GM12878 (cell line): ENCODE measurements around the gene MELTF. TPM values are rescaled to one million over a fixed set of nuclear protein-coding genes. Genes with fewer than 3 reads are reported as not detected.

Experiments
- ATAC-seq: fragments of 200-7000 bp; cut with Tn5 transposase; 3 replicates; pipeline ENCODE4 v1.9.1; 2020; ENCODE audit warnings: mild to moderate bottlenecking, moderate library complexity
- BruUV-seq: library from RNA; stranded (reverse); fragments of 400-500 nt; replicated peaks from 2 replicates; lab custom pipeline; 2021; lab: Mats Ljungman, UMichigan
- CTCF ChIA-PET: fragments of 300-600 bp; sonication (Branson Sonifier 250); formaldehyde crosslinking; extraction: SDS; loops from one replicate; lab custom pipeline; 2021; ENCODE audit warnings: inconsistent platforms; lab: Yijun Ruan, JAX
- POLR2A ChIA-PET: fragments of 350-600 bp; formaldehyde crosslinking; extraction: SDS; loops from one replicate; lab custom pipeline; 2021; ENCODE audit warnings: inconsistent platforms; lab: Charles Lee
- RAD21 ChIA-PET: fragments of 300-600 bp; sonication (Branson Sonifier 250); formaldehyde crosslinking; loops from one replicate; lab custom pipeline; 2023; ENCODE audit warnings: antibody characterized with exemption; ENCODE audit not compliant: unreplicated experiment; lab: Charles Lee
- SMC1A ChIA-PET: fragments of 300-600 bp; sonication (Branson Sonifier 250); formaldehyde crosslinking; loops from one replicate; lab custom pipeline; 2023; ENCODE audit not compliant: unreplicated experiment, uncharacterized antibody; lab: Charles Lee
- DNase-seq: peaks from one replicate; pipeline ENCODE4 v3.0.0-alpha.2; 2011; ENCODE audit warnings: low read depth, low spot score
- FAIRE-seq: peaks from 3 replicates; lab custom pipeline; 2011; peaks lifted over from hg19 to GRCh38; lab: Jason Lieb, UNC
- H2AFZ ChIP-seq: 2 replicates; pipeline ENCODE4 v1.6.0; 2011; ENCODE audit warnings: low read depth, low read length, control low read depth; ENCODE audit not compliant: control insufficient read depth
- H3K27ac ChIP-seq: 2 replicates; pipeline ENCODE4 v1.5.1; 2011; ENCODE audit warnings: control low read depth; ENCODE audit not compliant: control insufficient read depth, insufficient read depth
- H3K27me3 ChIP-seq, 2 experiments: replicated peaks in 1 of 2; 2 replicates each; pipeline versions ENCODE4 v1.6.0 to v1.6.1; 2011; ENCODE audit warnings: low read length in 1 of 2; ENCODE audit not compliant: control insufficient read depth in 2 of 2, insufficient read depth in 2 of 2
- H3K36me3 ChIP-seq, 2 experiments: 2 replicates each; pipeline ENCODE4 v1.5.1; 2011; ENCODE audit warnings: low read length in 1 of 2; ENCODE audit not compliant: control insufficient read depth in 2 of 2, insufficient read depth in 2 of 2
- H3K4me1 ChIP-seq: 2 replicates; pipeline ENCODE4 v1.6.1; 2011; ENCODE audit warnings: mild to moderate bottlenecking, low read length, moderate library complexity, mixed read lengths; ENCODE audit not compliant: control insufficient read depth, insufficient read depth
- H3K4me2 ChIP-seq: 2 replicates; pipeline ENCODE4 v1.6.0; 2011; ENCODE audit warnings: control low read depth; ENCODE audit not compliant: control insufficient read depth, insufficient read depth
- H3K4me3 ChIP-seq: fragments of 200-600 bp; sonication (generic); 2 replicates; pipeline ENCODE4 v1.5.1; 2016
- H3K79me2 ChIP-seq: 2 replicates; pipeline ENCODE4 v1.6.0; 2011; ENCODE audit warnings: low read length; ENCODE audit not compliant: control insufficient read depth, insufficient read depth
- H3K9ac ChIP-seq: 2 replicates; pipeline ENCODE4 v1.8.0; 2011; ENCODE audit warnings: low read length, control low read depth, mixed read lengths; ENCODE audit not compliant: control insufficient read depth, insufficient read depth
- H3K9me3 ChIP-seq: replicated peaks from 3 replicates; pipeline ENCODE4 v1.5.1; 2011; ENCODE audit warnings: mild to moderate bottlenecking, low read length; ENCODE audit not compliant: control insufficient read depth, insufficient read depth
- H4K20me1 ChIP-seq: 2 replicates; pipeline ENCODE4 v1.6.0; 2011; ENCODE audit not compliant: control insufficient read depth, insufficient read depth
- CHD2 ChIP-seq: IDR thresholded peaks from 2 replicates; pipeline ENCODE4 v1.6.1; 2011; ENCODE audit warnings: low read depth, low read length, improper control_type of control experiment, borderline replicate concordance
- FOS ChIP-seq: IDR thresholded peaks from 3 replicates; pipeline ENCODE4 v1.6.1; 2011; ENCODE audit warnings: borderline replicate concordance; ENCODE audit not compliant: insufficient read length; ENCODE audit errors: extremely low read depth
- IKZF2 ChIP-seq, 2 experiments: fragments of 450-650 bp; IDR thresholded peaks; 2 replicates each; pipeline ENCODE4 v1.6.1; 2017; ENCODE audit warnings: mild to moderate bottlenecking in 2 of 2, moderate library complexity in 2 of 2
- JUND ChIP-seq: IDR thresholded peaks from 2 replicates; pipeline ENCODE4 v1.6.1; 2012; ENCODE audit warnings: low read depth, mild to moderate bottlenecking, low read length, improper control_type of control experiment, moderate library complexity
- NR2C2 ChIP-seq: IDR thresholded peaks from 2 replicates; pipeline ENCODE4 v1.6.1; 2011; ENCODE audit warnings: borderline replicate concordance, low read depth; ENCODE audit not compliant: control insufficient read depth, insufficient read length
- PAX5 ChIP-seq: IDR thresholded peaks from 2 replicates; pipeline ENCODE4 v1.6.1; 2011; ENCODE audit warnings: low read depth, low read length, borderline replicate concordance
- SMC3 ChIP-seq: IDR thresholded peaks from 2 replicates; pipeline ENCODE4 v1.6.1; 2011; ENCODE audit warnings: low read length, improper control_type of control experiment, borderline replicate concordance
- SRF ChIP-seq, 2 experiments: IDR thresholded peaks; 2 replicates each; pipeline ENCODE4 v1.6.1; 2011; ENCODE audit warnings: low read depth in 2 of 2, low read length in 2 of 2, mild to moderate bottlenecking in 1 of 2, moderate library complexity in 1 of 2
- TCF7 ChIP-seq: IDR thresholded peaks from 2 replicates; pipeline ENCODE4 v1.6.1; 2014; ENCODE audit warnings: antibody characterized with exemption, borderline replicate concordance
- YY1 ChIP-seq: IDR thresholded peaks from 2 replicates; pipeline ENCODE4 v1.6.1; 2011; ENCODE audit warnings: low read depth, mild to moderate bottlenecking, low read length
- WGBS: methylation state at CpG from one replicate; pipeline ENCODE4 v1.1.6; 2016; ENCODE audit warnings: low lambda C conversion rate; ENCODE audit not compliant: insufficient replicate concordance, insufficient coverage; ENCODE audit errors: missing lambda C conversion rate; 5-methylcytosine and 5-hydroxymethylcytosine counted together
- in situ Hi-C: fragments of 300-500 bp; cut with MboI; formaldehyde crosslinking; loops from 9 replicates; pipeline ENCODE4 v1.14.3; 2018; ENCODE audit warnings: mixed read lengths
- intact Hi-C: fragments of 100-400 bp; cut with micrococcal nuclease; formaldehyde crosslinking; loops from one replicate; pipeline ENCODE4 v1.14.2; 2022; ENCODE audit not compliant: unreplicated experiment
- polyA plus RNA-seq, 11 experiments: library from polyadenylated mRNA; depleted of rRNA in 4 of 11; unstranded in 6 of 11; stranded (reverse) in 5 of 11; fragments of >200 nt; fragmentation: Nextera tagmentation in 4 of 11; fragmentation: Illumina TruSeq in 1 of 11; extraction: Ambion mirVana in 4 of 11; extraction: Trizol in 1 of 11; gene quantifications; 1 replicate in 1 of 11; 2 replicates in 10 of 11; pipeline versions ENCODE4 v1.2.1 to v1.2.3, GENCODE V29; 2011 to 2016; ENCODE audit warnings: inconsistent platforms in 2 of 11, missing spikeins in 2 of 11, low read depth in 1 of 11
- total RNA-seq, 4 experiments: library from RNA; depleted of rRNA in 3 of 4; stranded (reverse); fragments of >200 nt in 3 of 4; fragmentation: Illumina TruSeq in 1 of 4; extraction: Trizol in 1 of 4; gene quantifications; 2 replicates each; pipeline versions ENCODE4 v1.2.1 to v1.2.3, GENCODE V29; 2013 to 2021
- TF ChIP-seq, protein P1 (sequence below): fragments of 450-650 bp; IDR thresholded peaks from 2 replicates; pipeline ENCODE4 v1.6.1; 2017; ENCODE audit warnings: mild to moderate bottlenecking
- TF ChIP-seq, protein P2 (sequence below): IDR thresholded peaks from 2 replicates; pipeline ENCODE4 v1.6.1; 2012; ENCODE audit warnings: improper control_type of control experiment, low read depth, low read length; ENCODE audit not compliant: insufficient replicate concordance

Gene MELTF
- total and polyA plus RNA-seq, 10 of the 15 experiments (the other 5 are each of a cell fraction or from before 2014, with no cell fraction given) = 0.55 to 49.1 (median 11.1) TPM

DNA sequence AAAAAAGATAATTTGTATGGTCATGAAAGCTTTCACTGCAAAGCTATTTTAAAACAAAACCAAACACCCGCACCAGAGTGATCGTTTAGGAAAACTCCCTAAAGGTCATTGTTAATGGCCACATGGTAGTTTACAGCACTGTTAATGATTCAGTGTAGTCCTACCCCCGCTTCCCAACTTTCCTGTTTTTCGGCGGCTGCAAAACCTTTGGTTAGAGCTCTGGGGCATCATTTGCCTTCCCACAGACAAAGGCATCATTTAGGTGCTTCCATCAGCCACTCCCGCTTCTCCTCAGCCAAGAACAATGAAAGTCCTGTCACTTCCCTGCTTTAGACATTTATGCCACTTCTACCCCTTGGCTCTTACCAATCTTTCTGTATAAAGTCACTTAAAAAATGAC, 10.6 kb downstream of the MELTF start:
- RAD21 ChIA-PET = no interaction called here
- no peak overlapping the region for H3K27ac ChIP-seq
- intact Hi-C loops (no loop called here), in situ Hi-C loops (no loop called here)
- no peaks in the 10 kb centered on the region for H4K20me1 ChIP-seq
- DNase-seq (no peak), ATAC-seq (no peak), FAIRE-seq (no peak)
- no peak overlapping the region for H3K9ac ChIP-seq
- H3K4me3 ChIP-seq = no peak overlapping the region
- CTCF ChIA-PET = interaction anchor here (2.0 kb wide), 1 partner anchor 14 kb away, joined by 5 read pairs; no protein-coding TSS in a partner anchor
- TF ChIP-seq CHD2 (no peak), IKZF2 (IDR thresholded peaks at IDR 0.05) (no peak), YY1 (no peak), NR2C2 (no peak), PAX5 (no peak), FOS (no peak), SMC3 (no peak), JUND (no peak), SRF (IDR thresholded peaks at IDR 0.05; ENCODE audit: low read depth in 2 of 2, low read length in 2 of 2) (no peak), TCF7 (no peak)
- TF ChIP-seq, protein P1, sequence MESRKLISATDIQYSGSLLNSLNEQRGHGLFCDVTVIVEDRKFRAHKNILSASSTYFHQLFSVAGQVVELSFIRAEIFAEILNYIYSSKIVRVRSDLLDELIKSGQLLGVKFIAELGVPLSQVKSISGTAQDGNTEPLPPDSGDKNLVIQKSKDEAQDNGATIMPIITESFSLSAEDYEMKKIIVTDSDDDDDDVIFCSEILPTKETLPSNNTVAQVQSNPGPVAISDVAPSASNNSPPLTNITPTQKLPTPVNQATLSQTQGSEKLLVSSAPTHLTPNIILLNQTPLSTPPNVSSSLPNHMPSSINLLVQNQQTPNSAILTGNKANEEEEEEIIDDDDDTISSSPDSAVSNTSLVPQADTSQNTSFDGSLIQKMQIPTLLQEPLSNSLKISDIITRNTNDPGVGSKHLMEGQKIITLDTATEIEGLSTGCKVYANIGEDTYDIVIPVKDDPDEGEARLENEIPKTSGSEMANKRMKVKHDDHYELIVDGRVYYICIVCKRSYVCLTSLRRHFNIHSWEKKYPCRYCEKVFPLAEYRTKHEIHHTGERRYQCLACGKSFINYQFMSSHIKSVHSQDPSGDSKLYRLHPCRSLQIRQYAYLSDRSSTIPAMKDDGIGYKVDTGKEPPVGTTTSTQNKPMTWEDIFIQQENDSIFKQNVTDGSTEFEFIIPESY = no peak
- TF ChIP-seq, protein P2, sequence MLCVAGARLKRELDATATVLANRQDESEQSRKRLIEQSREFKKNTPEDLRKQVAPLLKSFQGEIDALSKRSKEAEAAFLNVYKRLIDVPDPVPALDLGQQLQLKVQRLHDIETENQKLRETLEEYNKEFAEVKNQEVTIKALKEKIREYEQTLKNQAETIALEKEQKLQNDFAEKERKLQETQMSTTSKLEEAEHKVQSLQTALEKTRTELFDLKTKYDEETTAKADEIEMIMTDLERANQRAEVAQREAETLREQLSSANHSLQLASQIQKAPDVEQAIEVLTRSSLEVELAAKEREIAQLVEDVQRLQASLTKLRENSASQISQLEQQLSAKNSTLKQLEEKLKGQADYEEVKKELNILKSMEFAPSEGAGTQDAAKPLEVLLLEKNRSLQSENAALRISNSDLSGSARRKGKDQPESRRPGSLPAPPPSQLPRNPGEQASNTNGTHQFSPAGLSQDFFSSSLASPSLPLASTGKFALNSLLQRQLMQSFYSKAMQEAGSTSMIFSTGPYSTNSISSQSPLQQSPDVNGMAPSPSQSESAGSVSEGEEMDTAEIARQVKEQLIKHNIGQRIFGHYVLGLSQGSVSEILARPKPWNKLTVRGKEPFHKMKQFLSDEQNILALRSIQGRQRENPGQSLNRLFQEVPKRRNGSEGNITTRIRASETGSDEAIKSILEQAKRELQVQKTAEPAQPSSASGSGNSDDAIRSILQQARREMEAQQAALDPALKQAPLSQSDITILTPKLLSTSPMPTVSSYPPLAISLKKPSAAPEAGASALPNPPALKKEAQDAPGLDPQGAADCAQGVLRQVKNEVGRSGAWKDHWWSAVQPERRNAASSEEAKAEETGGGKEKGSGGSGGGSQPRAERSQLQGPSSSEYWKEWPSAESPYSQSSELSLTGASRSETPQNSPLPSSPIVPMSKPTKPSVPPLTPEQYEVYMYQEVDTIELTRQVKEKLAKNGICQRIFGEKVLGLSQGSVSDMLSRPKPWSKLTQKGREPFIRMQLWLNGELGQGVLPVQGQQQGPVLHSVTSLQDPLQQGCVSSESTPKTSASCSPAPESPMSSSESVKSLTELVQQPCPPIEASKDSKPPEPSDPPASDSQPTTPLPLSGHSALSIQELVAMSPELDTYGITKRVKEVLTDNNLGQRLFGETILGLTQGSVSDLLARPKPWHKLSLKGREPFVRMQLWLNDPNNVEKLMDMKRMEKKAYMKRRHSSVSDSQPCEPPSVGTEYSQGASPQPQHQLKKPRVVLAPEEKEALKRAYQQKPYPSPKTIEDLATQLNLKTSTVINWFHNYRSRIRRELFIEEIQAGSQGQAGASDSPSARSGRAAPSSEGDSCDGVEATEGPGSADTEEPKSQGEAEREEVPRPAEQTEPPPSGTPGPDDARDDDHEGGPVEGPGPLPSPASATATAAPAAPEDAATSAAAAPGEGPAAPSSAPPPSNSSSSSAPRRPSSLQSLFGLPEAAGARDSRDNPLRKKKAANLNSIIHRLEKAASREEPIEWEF = no peak
- no peaks in the 10 kb centered on the region for H3K79me2 ChIP-seq
- H3K4me2 ChIP-seq = no peak overlapping the region
- 73% methylated on average over 6 of the region's 6 CpGs for WGBS
- no peaks in the 10 kb centered on the region for H3K9me3 ChIP-seq
- no TSS peak for BruUV-seq
- peaks cover 18% of the 10 kb centered on the region for H3K4me1 ChIP-seq
- no peaks in the 10 kb centered on the region for H3K36me3 ChIP-seq
- H2AFZ ChIP-seq = no peak overlapping the region
- POLR2A ChIA-PET = no interaction called here
- SMC1A ChIA-PET = no interaction called here
- H3K27me3 ChIP-seq = no peaks in the 10 kb centered on the region
